Measurements from ENCODE around the gene GALNT1.

Gene GALNT1

GRCh38 chr18:35662293-35663062, 80.9 kb downstream of the GALNT1 start:
- FAIRE-seq, result peak; percentile 92
- DNase-seq (ENCODE audit: insufficient read length, low spot score), result peak; percentile 13

- DNase-seq (ENCODE audit: insufficient read length, low spot score) (no peak), FAIRE-seq (no peak)
Observed at GRCh38 chr18:35671966-35672603, 90.5 kb downstream of the GALNT1 start.

GRCh38 chr18:35672897-35673296, 91.4 kb downstream of the GALNT1 start:
- DNase-seq (ENCODE audit: insufficient read length, low spot score) (no peak), FAIRE-seq (no peak)

GRCh38 chr18:35673682-35674081, 92.1 kb downstream of the GALNT1 start:
- no peak for DNase-seq (ENCODE audit: insufficient read length, low spot score)
- no peak for FAIRE-seq

GRCh38 chr18:35680139-35680551, 98.6 kb downstream of the GALNT1 start:
- FAIRE-seq (no peak), DNase-seq (ENCODE audit: insufficient read length, low spot score) (no peak)

GRCh38 chr18:35682281-35682867, 100.8 kb downstream of the GALNT1 start:
- FAIRE-seq (no peak), DNase-seq (ENCODE audit: insufficient read length, low spot score) (no peak)

DNA sequence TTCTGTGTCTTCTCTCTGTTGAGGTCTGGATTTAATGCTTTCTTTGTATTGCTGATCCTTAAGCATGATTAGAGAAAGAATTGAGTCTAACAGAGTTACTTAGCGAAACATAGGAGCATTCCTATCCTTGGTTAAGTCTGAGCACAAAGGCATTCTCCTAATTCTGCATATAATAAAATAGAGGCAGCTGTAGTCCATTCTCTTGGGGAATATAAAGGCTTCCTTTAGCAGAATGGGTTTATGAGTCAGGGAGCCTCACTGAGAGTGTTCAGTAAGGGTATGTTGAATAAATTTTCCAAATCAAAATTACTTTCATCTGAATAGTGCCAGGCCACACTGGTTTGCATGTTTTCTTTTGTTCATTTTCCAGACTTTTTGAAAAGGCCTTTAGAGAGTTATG, 101.5 kb downstream of the GALNT1 start:
- no peak for FAIRE-seq
- no peak for DNase-seq (ENCODE audit: insufficient read length, low spot score)

GRCh38 chr18:35688757-35689156, 107.2 kb downstream of the GALNT1 start:
- FAIRE-seq (no peak), DNase-seq (ENCODE audit: insufficient read length, low spot score) (no peak)

DNA sequence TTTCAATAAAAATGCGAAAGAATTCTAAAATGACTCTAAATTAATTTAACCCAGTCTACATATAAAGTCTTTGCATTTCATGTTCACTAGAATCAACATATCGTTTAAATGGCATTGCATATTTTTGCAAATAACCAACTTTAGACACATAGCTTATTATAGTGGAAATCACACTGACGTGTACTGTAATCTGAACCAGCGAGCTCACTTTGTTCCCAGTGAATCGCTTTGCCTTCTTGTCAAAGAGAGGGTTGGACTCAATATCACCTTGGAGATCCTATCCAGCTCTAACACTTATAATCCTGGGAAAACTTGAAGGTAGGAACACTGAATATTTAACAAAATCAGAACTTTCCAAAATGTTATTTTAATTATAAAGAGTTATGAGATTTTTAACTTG, 108.2 kb downstream of the GALNT1 start:
- FAIRE-seq, result peak; percentile 68

DNA sequence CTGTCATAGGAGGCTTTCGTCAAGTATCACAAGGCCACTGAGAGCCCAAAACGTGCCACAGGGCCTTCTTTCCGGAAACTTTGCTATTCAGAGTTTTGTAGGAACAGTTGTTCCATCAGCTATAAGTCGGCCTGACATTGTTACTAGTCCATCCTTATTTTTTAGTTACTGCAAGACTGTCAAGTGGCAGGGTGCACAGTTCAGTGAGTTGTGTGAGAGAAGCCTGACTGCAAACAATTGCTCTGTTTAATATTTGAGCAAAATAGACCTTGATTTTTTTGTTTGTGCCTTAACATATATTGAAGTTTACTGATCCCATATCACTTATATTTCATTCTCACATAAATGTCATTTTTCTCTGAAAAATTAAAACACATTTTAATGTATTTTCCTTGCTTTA, 110.1 kb downstream of the GALNT1 start:
- no peak for DNase-seq (ENCODE audit: insufficient read length, low spot score)
- no peak for FAIRE-seq

More for the DNA sequence above, 108.2 kb downstream of the GALNT1 start:
- no peak for DNase-seq (ENCODE audit: insufficient read length, low spot score)

DNA sequence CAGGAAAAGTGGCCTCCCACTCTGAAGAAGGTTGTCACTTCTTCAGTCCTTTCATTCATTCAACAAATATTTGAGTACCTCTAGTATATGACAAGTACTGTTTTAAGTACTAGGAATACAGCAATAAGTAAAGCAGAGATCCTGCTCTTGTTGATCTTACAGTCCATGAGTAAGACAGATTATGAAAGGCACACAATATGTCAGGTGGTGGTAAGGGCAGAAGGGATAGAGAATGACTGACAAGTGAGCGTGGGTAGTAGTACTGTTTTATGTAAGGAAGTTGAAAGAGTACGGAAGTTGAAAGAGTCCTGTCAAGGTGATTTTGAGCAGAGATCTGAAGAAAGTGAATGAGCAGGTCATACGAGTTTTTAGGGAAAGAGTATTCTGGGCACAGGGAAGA, 111.3 kb downstream of the GALNT1 start:
- no peak for FAIRE-seq
- DNase-seq (ENCODE audit: insufficient read length, low spot score), result no peak

DNA sequence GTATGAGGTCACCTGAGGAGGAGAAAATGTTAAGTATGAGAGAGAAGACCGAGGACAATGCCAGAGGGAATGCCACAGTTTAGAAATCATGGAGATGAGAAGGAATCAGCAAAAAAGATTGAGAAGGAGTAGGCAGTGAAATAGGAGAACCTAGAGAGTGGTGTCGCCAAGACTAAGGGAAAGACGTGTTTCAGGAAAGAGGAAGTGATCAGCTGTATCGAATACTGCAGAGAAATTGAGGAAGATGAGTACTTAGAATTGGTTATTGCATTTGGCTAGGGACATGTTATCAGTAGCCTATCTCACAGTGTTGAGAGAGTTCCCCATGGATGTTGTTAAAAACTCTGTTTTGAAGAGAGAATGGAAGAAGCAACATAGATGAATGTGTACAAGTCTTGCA, 112.3 kb downstream of the GALNT1 start:
- DNase-seq (ENCODE audit: insufficient read length, low spot score), result no peak
- FAIRE-seq, result no peak

DNA sequence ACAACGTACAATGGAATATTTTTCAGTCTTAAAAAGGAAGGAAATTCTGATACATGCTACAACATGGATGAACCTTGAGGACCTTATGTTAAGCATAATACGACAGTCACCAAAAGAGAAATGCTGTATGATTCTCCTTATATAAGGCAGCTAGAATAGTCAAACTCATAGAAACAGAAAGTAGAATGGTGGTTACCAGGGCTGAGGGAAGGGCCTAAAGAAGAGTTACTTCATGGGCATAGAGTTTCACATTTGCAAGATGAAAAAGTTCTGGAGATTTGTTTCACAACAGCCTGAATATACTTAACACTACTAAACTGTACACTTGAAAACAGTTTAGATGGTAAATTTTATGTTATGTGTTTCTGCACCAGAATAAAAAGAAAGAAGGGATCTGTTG, 113.3 kb downstream of the GALNT1 start:
- no peak for FAIRE-seq
- DNase-seq (ENCODE audit: insufficient read length, low spot score), result no peak

DNA sequence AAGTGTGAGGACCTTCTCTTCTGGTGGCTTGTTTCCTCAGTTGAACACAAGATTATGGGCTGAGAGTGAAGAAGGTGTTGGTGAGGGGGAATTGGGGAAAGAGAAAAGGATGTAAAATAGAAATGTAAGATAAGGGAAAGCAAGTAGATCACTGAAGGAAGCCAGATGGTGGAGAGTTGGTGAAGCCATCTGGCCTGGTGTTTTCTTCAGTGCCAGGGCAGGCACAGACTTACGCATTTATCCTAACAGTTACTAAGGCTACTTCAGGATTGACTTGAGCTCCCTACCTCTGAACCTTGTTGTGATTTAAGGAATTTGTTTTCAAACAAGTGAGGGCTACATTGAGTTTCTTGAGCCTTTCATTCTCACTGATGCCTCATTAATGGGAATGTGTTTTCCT, 113.8 kb downstream of the GALNT1 start:
- no peak for FAIRE-seq
- DNase-seq (ENCODE audit: insufficient read length, low spot score), result no peak

DNA sequence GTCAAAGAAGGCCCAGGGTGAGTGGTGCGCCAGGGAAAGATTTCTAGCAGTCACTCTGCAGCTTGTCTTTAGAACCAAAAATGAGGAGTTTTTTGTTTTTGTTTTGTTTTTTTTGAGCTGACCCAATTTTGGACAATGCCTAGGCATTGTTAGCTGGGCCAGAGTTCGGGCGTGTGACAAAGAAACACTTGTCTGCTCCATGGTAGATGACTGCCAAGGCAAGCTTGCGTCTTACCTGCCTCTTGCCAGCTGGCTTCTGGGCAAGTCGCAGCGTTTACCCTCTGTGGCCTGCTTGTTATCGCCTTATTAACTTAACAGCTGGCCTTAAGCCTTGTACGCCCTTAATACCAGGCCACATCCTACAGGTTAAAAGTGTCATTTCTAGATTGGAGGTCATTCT, 114.3 kb downstream of the GALNT1 start:
- FAIRE-seq, result no peak
- DNase-seq (ENCODE audit: insufficient read length, low spot score), result no peak

- FAIRE-seq, result no peak
- DNase-seq (ENCODE audit: insufficient read length, low spot score), result no peak
Observed at GRCh38 chr18:35696307-35696706, 114.8 kb downstream of the GALNT1 start.

- FAIRE-seq, result no peak
- no peak for DNase-seq (ENCODE audit: insufficient read length, low spot score)
Observed at GRCh38 chr18:35697869-35698268, 116.3 kb downstream of the GALNT1 start.

DNA sequence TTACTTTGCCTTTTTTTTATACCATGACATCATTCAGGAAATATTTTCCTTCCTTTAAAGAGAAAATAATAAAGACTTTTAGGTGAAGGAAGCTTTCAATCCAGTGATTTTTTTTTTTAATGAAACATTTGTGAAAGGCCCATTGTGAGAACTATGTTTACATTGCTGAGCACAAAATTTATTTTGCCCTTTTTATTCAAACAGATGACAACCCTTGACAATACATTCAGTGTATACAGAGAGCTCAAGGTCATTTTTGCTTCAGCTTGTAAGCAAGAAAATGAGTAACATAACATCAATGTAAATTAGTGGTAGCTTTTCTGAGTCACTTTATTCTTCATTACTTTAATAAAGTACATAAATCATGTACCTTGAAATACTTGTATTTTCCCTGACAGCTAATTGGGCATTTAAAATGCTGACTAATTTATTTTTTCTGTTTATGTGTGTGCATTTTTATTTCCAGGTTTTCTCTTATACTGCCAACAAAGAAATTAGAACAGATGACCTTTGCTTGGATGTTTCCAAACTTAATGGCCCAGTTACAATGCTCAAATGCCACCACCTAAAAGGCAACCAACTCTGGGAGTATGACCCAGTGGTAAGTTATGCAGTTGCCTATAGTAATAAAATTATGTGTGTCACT, 121.6 kb downstream of the GALNT1 start:
- no peak for DNase-seq (ENCODE audit: insufficient read length, low spot score)
- FAIRE-seq, result peak; percentile 21

GRCh38 chr18:35705988-35706387, 124.4 kb downstream of the GALNT1 start:
- FAIRE-seq, result no peak
- no peak for DNase-seq (ENCODE audit: insufficient read length, low spot score)

DNA sequence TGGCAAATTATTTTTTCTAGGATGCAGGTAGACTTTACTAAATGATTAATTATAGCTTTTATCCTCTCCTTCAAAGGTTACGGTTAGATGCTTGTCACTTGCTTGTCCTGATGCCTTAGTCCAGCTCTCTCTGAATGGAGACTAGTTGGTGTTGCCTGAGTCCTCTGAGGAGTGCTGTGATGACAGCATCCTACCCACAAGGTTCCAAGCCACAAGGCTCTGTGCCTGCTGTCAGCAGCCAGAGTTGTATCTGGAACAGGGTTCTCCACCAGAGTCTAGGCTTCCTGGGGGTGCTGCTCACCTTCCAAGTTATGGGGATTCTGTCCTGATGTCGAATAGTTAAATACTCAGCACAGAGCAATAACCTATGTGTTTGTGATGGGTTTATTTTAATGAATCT, 125.7 kb downstream of the GALNT1 start:
- FAIRE-seq (no peak), DNase-seq (ENCODE audit: insufficient read length, low spot score) (no peak)

- FAIRE-seq, result no peak
- no peak for DNase-seq (ENCODE audit: insufficient read length, low spot score)
Observed at GRCh38 chr18:35707674-35708073, 126.1 kb downstream of the GALNT1 start.

- no peak for FAIRE-seq
Observed at GRCh38 chr18:35710581-35710980, 129.0 kb downstream of the GALNT1 start.

More at GRCh38 chr18:35710581-35710980, 129.0 kb downstream of the GALNT1 start:
- no peak for DNase-seq (ENCODE audit: insufficient read length, low spot score)
